HT-29 (cell line): Measurements from ENCODE around the gene BEST4. TPM values are rescaled to one million over a fixed set of nuclear protein-coding genes. Genes with fewer than 3 reads are reported as not detected.
"Not testable (repeated sequence)": the region's sequence is repeated elsewhere in the genome, so short reads cannot be mapped to it uniquely, and the experiment has no call there.

Experiments used
- DNase-seq: peaks from one replicate; pipeline ENCODE4 v3.0.0-alpha.2; 2015; ENCODE audit warnings: low spot score
- total RNA-seq: library from RNA; depleted of rRNA; stranded (reverse); fragments of >200 nt; shearing (Covaris generic); gene quantifications from 2 replicates; pipeline ENCODE4 v1.2.3, GENCODE V29; 2014

BEST4 gene
- total RNA-seq, 1 experiment from 2014 or later: 0.33 TPM

DNA sequence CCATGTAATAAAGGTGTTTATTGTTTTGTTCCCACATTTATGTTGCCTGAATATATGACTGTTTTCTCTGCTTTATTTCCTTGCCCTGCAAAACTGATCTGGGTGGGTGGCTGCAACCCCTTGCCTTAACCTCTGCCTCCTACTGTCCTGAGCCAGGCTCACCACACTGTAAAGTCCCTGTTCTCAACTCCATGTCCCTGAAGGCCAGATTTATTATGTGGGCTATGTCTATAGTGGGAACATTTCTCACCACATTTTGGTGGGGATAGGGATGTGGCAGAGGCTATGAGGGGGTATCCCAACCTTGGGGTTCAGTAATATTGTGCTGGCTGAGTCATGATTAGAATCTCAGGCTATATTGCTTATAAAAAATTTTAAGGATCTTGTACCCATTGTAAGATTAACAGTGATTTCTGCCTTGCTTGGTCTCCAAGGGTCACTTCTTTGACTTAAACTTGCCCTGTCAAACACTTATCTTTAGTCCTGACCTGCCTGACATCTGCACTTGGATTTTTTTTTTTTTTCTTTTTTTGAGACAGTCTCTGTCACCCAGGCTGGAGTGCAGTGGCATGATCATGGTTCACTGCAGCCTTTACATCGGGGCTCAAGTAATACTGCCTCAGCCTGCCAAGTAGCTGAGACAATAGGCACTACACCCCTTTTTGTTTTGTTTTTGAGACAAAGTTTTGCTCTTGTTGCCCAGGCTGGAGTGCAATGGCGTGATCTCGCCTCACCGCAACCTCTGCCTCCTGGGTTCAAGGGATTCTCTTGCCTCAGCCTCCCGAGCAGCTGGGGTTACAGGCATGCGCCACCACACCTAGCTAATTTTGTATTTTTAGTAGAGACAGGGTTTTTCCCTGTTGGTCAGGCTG is 9.0 kb downstream of the BEST4 start:
- DNase-seq: no peak

GRCh38 chr1:44777969-44778635 is 9.9 kb downstream of the BEST4 start:
- no peak for DNase-seq

GRCh38 chr1:44777547-44777946 is 10.4 kb downstream of the BEST4 start:
- no peak for DNase-seq

DNA sequence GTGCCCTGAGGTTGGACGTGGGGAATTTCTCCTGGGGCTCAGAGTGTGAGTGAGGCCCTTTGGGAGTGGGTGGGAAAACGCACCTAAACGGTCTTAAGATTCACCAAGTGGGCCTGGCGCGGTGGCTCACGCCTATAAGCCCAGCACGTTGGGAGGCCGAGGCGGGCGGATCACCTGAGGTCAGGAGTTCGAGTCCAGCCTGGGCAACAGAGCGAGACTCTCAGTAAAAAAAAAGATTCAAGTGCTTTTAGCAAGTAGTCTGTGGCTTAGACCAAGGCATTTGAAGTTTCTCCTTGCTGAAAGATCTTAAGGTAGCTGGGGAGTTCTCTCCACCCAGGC is 11.3 kb downstream of the BEST4 start:
- DNase-seq: no peak

DNA sequence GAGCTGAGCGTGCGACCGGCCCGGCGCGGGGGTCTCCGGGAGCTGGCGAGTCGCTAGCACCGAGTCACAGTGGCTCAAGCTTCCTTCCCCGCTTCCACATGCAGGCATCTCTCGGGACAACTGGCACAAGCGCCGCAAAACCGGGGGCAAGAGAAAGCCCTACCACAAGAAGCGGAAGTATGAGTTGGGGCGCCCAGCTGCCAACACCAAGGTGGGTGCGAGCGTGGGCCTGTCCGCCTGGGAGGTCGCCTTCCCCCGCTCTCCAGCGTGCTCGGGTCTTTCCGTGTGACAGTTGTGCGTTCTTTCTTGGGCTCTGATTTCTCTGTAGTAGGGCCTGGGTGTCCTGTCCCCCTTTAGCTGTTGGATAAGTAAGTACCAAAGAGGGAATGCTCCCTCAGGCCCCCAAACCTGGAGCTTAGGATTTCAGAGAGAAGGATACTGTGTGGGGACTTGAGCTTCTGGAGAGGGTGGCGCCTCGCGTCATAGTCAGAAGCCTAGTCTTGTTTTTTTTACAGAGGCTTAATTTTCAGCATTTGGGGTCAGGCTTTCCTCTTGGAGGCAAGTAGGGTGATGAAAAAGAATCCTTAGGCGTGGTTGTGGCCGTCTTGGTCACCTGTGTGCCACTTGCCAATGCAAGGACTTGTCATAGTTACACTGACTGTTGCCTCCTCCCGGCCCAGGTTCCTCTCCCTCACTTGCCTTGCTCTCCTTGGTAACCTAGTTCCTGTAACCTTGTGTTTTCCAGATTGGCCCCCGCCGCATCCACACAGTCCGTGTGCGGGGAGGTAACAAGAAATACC is 11.8 kb downstream of the BEST4 start:
- peak; percentile 61 for DNase-seq

- peak; percentile 97 for DNase-seq
These were observed 12.7 kb downstream of the BEST4 start, which contains the start of gene RPS8 for GRCh38 chr1:44775078-44775929. Gene RPS8, plus strand, starts transcription at chr1:44775540. Its CDS starts 57 bp downstream, at chr1:44775597.

GRCh38 chr1:44766421-44766820 is 21.5 kb downstream of the BEST4 start:
- DNase-seq: not testable (repeated sequence)

DNA sequence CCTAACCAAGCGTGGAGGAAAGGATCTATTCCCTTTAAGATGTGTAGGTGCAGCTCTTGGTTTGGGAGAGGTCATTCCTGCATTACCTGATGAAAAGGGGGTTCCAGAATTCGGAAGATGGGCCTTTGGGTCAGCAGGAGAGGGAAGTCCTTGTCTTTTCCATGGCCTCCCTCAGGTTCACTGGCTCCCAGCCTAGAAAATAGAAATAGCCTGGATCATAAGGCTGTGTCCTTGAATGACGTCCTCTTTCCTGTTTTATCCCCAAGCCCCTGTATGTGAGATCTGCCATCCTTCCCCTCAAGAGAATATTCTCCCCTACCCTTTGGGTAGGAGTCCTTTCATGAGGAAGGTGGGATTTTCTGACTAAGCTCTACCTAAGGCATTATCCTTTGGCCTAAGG is 27.1 kb downstream of the BEST4 start:
- no peak for DNase-seq

GRCh38 chr1:44759077-44759476 is 28.9 kb downstream of the BEST4 start:
- DNase-seq: no peak

DNA sequence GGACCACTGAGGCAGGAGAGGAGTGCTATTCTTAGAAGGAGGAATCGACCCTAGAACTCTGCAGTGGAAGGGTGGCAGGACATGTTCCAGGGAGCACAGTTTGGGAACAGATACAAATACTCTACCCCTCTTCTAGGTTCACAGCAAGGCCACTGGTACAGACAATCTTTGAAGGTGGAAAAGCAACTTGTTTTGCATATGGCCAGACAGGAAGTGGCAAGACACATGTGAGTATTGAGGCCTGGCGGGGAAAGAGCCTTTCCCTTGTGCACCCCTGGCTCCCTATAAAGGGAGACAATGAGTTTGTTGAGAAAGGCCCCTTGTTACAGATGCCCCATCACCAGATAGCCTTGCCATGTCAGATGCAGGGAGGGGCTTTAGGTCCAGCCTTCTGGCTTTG is 30.6 kb downstream of the BEST4 start:
- no peak for DNase-seq

DNA sequence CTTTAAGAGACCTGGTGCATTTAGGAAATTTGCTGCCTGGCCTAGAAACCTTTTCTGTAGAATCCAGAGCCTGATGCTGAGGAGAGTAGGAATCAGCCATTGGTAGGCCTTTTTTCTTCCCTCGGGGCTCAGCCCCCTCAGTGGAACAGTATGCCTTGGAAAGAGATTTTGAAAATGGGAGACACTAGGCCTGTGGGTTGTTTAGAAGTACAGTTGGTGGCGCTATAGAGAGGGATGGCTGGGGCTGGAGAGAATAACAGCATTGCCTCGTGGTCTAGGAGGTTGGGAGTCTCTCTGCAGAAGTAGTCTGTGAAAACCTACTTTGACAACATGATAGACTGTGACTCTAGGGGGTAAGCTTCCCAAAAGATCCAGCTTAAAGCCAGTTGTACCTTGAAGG is 40.1 kb downstream of the BEST4 start:
- DNase-seq: no peak

DNA sequence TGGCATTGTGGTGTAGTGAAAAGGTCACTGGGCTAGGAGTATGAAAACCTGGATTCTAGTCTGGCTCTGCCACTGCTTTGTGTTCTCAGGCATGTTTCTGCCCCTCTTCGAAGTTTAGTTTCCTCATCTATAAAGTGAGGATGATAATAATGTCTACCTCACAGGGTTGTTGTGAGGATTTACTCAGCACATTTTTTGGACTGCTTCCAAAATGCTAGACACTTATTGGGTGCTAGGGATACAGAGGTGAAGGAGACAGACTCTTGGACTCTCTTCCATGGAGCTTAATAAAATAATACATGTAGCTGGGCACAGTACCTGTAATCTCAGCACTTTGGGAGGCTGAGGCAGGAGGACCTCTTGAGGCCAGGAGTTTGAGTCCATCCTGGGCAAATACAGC is 44.8 kb downstream of the BEST4 start:
- DNase-seq: no peak

GRCh38 chr1:44740179-44740617 is 47.8 kb downstream of the BEST4 start:
- DNase-seq: peak; percentile 35

- DNase-seq: peak; percentile 98
These were observed 48.4 kb downstream of the BEST4 start, which contains the start of gene KIF2C for GRCh38 chr1:44739307-44740178. Gene KIF2C, plus strand, starts transcription at chr1:44739837. Its CDS starts 96 bp downstream, at chr1:44739933.

DNA sequence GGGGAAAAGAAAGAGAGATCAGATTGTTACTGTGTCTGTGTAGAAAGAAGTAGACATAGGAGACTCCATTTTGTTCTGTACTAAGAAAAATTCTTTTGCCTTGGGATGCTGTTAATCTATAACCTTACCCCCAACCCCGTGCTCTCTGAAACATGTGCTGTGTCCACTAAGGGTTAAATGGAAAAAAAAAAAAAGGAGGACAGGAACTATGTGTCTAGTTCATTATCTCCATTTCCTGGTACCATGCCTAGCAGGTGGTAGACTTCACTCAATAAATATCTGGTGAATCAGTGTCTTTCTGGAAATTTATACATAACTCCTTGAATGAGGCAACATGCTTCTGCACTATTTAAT is 49.0 kb downstream of the BEST4 start:
- DNase-seq: not testable (repeated sequence)

DNA sequence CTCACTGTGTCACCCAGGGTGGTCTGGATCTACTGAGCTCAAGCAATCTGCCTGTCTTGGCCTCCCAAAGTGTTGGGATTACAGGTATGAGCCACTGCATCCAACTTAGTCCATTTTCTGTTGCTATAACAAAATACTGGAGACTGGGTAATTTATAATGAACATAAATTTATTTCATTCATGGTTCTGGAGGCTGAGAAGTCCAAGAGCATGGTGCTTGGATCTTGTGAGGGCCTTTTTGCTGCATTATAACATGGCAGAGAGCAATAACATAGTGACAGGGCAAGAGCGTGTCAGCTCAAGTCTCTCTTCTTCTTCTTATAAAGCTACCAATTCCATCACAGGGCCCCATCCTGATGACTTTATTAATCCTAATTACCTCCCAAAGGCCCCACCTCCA is 52.0 kb downstream of the BEST4 start:
- no peak for DNase-seq

GRCh38 chr1:44733784-44734183 is 54.2 kb downstream of the BEST4 start:
- DNase-seq: no peak
